HG03280 (cell line): ENCODE results near the gene FAM228B.
"Not testable (repeated sequence)": the region's sequence is repeated elsewhere in the genome, so short reads cannot be mapped to it uniquely, and the experiment has no call there.

Experiments used
- ATAC-seq: cut with Tn5 transposase; IDR thresholded peaks from one replicate; pipeline ENCODE4 v1.9.1; 2021; ENCODE audit warnings: mild to moderate bottlenecking, moderate library complexity; ENCODE audit not compliant: unreplicated experiment

FAM228B gene

DNA sequence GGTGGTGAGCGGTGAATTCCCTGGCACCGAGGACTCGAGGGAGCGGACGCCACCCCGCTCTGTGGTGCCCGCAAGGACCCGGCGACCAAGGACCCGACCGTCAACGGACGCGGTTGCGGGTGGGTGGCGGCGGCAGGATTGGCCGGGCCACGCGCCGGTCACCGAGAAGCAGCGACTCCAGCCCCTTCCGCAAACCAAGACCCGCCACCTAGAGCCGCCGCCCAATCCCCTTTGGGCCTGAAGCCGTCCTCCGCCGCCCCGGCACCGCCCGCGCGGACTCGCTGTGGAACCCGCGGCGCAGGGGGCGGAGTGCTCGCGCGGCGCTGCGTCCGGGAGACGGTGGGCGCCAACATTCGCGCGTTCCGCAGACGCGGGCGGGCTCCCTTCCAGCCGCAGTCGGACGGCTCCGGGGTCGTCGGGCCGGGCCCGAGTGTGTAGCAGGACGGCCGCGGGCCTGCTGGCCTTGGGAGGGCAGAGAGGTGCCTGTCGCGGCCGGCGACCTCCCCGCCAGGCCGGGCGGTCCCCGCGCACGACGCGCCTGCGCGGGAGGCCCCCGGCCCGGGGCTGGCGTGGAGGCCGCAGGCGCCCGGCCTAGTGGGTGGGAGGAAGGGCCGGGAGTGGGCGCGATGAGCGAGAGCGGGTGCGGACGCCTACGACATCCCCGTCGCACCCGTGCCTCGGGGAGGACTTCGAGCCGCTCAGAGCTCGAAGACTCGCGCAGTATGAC, at the start of gene FAM228B, which contains the start of gene PFN4:
TSS of gene FAM228B (plus strand) at position 275 of the 727 bp plus-strand sequence. CDS start 893 bp downstream, outside the sequence.
TSS of gene PFN4 (minus strand) at position 140 of the 727 bp plus-strand sequence. CDS start 799 bp downstream, outside the sequence.
- ATAC-seq = peak; percentile 85

DNA sequence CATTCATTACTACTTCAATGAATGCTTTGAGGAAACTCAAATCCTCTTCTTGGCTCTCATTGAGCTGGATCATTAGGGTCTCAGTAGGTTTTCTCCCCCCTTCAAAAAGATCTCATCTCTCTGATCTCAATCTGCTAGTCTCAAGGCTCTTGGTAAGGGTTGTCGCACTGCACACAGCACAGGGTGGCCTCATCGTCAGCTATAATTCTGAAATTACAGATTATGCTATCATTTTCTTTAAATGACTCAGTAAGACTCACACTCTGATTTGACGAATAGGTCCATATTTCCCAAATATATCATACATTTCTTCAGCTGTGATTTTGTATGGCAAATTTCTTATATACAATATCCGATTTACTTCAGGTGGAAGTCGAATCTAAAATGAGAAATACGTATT, 49.5 kb upstream of the FAM228B start:
- no peak for ATAC-seq

- no peak for ATAC-seq
Observed at GRCh38 chr2:24075259-24075658, 48.0 kb upstream of the FAM228B start.

DNA sequence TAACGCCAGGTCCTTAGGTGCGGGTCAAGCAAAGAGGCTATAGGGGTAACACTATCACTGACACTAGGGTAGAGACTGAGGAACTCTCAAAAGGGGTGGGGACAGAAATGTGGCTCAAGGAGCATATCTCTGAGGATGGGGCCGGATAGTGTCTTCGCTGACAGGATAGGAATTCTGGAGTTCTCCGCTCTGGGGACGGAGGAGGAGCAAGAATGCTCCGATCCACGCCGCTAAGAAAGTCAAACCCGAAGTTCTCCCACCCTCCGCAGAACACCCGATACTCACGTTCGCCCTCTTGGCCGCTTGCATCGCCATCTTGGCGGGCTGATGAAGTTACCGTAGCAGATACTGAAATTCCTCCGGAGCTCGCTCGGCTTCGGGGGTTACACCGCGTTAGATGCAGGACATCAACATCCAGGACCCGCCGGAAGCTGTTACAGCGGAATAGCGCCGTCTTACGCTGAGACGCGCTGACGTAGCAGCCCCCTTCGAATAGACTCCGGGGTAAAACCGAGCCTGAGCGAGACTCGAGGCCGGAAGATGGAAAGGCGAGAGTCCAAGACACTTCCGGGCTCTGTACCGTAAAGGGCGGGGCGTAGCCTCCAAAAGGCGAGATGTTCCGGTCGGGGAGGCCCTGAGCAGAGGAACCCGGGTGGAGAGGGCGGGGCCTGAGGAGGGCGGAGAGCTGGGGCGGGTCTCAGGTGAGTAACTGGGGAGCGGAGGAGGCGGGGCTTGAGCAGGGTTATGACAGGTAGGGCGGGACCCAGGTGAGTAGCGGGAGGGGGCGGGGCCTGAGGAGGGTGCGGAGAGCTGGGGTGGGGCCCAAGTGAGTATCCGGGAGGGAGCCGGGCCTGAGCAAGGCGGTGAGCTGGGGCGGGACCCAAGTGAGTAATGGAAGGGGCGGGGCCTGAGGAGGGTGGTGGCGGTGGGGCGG, 47.1 kb upstream of the FAM228B start, which contains the start of gene SF3B6:
TSS of gene SF3B6 (minus strand) at position 412 of the 934 bp plus-strand sequence. CDS start at position 315, 97 bp downstream.
- peak; percentile 95 for ATAC-seq

DNA sequence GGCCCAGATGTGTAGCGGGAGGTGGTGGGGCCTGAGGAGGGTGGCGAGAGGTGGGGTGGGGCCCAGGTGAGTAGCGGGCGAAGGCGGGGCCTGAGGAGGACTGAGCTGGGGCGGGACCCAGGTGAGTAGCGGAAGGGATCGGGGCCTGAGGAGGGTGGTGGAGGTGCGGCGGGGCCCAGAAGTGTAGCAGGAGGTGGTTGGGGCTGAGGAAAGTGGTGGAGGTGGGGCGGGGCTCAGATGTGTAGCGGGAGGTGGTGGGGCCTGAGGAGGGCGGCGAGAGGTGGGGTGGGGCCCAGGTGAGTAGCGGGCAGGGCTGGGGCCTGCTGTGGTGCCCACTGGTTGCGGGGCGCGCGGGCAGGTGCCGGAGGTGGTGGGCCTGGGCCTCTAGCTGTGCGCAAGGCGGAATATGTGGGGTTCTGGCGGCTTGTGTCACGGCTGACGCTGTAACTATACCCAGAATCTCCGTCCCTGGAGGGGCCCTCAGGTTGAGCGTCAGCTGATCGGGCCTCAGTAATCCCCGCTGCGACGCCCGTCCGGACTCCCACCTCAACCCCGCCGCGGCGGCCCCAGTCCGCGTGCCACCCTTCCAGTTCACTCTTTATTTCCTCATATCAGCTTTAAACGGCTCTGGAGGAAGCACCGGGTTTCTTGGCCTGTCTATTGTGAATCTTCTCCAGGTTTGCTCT, 46.3 kb upstream of the FAM228B start:
- ATAC-seq = peak; percentile 20

GRCh38 chr2:24077535-24077877, 45.8 kb upstream of the FAM228B start:
- ATAC-seq = no peak

GRCh38 chr2:24077879-24078278, 45.4 kb upstream of the FAM228B start:
- no peak for ATAC-seq

DNA sequence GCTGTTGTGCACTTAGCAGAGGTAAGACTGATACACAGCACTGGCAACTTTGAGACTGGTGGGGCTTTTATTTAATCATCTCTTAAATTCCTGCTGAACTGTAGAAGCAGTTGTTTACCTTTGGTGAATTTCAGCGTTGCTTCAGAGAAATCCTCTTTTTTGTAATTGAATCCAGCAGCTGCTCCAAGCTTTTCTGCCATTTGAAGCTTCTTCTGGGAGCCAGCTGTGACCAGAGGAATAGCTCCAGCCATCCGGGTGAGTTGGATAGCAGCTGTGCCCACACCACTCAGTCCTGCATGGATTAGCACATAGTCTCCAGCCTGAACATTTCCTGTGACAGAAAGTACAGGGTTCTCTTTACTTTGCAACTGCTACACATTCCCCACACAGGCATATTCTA, 42.6 kb upstream of the FAM228B start:
- ATAC-seq = no peak

DNA sequence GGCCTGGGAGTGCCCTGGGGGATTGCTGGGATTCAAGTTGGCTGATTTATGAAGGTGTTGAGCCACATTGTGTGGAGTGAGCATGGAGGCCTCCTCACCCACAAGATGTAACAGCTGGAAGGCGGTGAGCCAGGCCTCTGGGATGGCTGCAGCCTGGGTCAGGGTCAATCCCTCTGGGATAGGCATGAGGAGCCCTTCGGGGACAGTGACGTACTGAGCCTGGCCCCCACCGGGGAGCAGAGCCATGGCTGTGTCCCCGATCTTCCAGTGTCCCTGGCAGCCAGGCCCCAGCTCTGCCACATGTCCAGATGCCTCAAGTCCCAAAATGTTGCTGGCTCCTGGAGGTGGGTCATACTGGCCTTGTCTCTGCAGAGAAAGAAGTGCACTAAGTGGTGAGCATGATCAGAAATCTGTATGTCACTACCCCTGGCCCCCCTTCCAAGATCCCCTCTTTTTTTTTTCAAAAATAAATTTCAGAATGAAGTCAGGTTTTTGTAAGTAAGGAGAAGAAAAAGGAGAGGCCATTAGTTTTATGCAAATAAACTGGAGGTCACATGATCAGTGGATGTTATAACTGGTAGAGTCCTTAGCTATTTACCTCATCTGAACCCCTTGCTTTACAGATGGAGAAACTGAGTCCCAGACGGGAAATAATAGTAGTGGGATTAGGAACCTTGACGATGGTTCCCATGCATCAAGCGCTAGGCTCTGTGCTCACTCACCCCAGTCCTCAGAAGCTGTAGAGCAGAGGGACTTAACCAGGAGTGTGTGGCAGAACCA, 40.3 kb upstream of the FAM228B start:
- ATAC-seq = no peak

DNA sequence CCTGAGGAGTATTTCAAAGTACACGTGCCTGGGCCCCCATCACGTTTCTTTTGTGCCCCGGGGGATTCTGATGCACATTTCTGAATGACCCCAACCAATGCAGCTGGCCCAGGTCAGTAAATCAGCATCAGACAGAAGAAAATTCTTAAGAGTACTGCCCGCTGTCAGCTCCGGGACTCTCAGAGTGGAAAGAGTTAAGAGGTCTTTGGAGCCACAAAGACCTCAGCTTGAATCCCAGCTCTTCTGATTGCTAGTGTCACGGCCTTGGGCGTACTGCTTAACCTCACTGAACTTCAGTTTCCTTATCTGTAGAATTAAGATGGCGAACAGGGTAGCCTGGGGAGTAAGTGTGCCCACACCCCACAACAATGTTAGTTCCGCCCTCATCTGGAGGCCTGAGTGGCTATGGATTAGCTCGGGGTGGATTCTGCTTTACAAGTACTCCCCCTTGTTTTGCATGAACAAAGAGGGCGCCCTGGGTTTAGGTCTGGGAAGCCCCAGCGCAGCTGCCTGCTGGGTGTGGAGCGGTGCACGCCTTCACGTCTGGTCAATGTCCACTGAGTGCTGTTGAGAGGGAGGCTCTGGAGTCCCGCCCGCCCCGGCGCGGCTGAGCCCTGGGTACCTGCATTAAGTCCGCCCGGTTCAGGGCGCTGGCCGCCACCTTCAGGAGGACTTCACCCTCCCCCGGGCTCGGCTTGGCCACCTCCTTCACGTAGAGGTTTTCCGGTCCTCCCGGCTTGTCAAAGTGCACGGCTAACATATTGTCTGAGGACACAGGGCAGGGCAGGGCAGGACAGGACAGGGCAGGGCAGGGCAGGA, 39.5 kb upstream of the FAM228B start:
- peak; percentile 82 for ATAC-seq

DNA sequence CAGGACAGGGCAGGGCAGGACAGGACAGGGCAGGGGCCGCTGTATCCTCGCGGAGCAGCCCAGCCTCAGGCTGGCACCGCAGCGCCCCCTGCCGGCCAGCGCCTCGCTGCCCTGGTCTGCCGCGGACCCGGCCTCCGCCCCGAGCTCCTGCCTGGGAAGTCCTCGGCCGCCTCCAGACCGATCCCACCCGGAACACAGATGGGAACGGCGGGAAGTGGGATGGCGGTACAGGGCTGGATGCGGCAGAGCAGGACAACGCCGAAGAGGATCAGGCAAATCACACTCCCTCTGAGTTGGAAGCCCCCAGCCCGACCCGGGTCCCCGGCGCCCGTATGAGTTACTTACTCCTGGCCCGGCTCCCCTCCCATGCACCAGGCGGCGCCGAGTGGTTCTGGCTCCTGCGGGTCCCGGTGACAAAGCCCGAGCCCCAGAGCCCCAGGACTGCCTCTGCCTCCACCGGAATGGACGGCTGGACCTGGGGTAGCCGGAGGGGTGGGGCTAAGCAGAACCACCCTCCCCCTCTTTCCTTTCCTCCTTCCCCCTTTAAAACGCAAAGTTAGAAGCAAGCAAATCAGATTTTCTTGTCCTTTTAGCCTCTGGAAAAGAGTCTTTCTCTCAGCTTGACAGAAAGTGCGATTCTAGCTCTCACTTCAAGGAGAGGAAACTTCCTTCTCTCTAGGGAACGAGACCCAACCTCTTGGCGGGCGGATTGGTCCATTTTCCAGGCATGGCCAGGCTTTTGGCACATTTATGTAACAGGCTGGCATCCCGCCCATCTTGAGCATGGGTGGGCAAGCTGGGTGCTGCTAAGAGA, 38.7 kb upstream of the FAM228B start, which contains the start of gene TP53I3:
TSS of gene TP53I3 (minus strand) at position 449 of the 814 bp plus-strand sequence. CDS start 508 bp downstream, outside the sequence.
- ATAC-seq = peak; percentile 76

DNA sequence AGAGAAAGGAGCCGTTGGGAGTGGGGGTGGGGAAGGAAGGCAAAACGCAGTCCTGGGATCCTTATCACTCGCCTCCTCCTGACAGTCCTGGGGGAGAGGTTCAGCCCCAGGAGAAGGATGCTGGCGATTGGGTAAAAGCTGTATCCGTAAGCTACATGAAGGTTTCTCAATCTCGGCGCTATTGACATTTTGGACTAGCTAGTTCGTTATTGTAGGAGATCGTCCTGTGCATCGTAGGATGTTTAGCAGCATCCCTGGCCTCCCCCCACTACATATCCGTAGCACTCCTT, 38.1 kb upstream of the FAM228B start:
- ATAC-seq = no peak

DNA sequence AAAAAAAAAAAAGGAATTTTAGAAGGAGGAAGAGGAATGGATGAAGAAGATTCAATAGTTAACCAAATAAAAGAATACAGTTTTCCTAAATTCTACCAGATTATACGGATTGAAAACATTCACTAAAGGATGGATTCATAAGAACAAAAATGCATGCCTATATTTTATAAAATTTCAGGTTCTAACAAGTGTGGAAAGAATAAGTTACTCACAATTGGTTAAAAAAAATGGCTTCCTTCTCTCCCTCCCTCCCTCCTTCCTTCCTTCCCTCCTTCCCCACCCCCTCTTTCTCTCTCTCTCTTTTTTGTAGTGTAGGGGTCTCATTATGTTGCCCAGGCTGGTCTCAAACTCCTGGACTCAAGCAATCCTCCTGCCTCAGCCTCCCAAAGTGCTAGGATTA, 37.0 kb upstream of the FAM228B start:
- no peak for ATAC-seq

DNA sequence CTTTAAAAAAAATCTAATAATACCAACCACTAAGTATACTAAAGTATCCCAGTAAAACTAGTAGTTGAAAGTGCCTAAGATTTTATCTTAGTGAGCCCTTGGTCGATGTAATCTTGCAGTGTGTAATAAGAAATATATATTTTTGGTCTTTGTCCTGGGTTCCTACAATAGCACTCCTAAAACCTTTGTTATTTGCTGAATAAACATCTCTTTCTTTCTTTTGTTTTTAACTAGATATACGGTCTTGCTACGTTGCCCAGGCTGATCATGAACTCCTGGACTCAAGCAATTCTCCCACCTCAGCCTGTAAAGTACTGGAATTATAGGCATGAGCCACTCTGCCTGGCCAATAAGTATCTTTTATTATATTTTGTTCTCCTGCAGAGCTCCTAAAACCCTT, 36.2 kb upstream of the FAM228B start:
- ATAC-seq = no peak

- no peak for ATAC-seq
Observed at GRCh38 chr2:24088821-24089359, 34.4 kb upstream of the FAM228B start.

DNA sequence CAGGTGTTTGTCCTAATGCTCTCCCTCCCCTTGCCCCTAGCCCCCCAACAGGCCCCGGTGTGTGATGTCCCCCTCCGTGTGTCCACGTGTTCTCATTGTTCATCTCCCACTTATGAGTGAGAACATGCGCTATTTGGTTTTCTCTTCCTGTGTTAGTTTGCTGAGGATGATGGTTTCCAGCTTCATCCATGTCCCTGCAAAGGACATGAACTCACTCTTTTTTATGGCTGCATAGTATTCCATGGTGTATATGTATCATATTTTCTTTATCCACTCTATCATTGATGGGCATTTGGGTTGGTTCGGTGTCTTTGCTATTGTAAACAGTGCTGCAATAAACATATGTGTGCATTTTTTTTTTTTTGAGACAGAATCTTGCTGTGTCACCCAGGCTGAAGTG, 30.0 kb upstream of the FAM228B start:
- ATAC-seq = not testable (repeated sequence)

DNA sequence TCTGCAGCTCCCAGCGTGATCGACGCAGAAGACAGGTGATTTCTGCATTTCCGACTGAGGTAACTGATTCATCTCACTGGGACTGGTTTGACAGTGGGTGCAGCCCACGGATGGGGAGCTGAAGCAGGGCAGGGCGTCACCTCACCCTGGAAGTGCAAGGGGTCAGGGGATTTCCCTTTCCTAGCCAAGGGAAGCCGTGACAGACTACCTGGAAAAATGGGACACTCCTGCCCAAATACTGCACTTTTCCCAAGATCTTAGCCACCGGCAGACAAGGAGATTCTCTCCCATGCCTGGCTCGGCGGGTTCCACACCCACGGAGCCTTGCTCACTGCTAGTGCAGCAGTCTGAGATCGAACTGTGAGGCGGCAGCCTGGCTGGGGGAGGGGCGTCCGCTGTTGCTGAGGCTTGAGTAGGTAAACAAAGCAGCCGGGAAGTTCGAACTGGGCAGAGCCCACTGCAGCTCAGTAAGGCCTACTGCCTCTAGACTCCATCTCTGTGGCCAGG, 28.0 kb upstream of the FAM228B start:
- not testable (repeated sequence) for ATAC-seq

GRCh38 chr2:24100732-24101131, 22.5 kb upstream of the FAM228B start:
- not testable (repeated sequence) for ATAC-seq
